ENCODE results near the gene POLR1D.
A peak's percentile ranks its signal among the peaks of the same experiment; 100 is the strongest.
"Not testable (repeated sequence)": the region's sequence is repeated elsewhere in the genome, so short reads cannot be mapped to it uniquely, and the experiment has no call there.

The POLR1D gene

GRCh38 chr13:27619093-27619727, 2.5 kb upstream of the POLR1D start:
- DNase-seq, result no peak

GRCh38 chr13:27619728-27620376, 1.8 kb upstream of the POLR1D start:
- peak; percentile 61 for DNase-seq

GRCh38 chr13:27620377-27621115, 1.1 kb upstream of the POLR1D start, which contains the start of gene LNX2:
Gene LNX2 (minus strand): TSS chr13:27620529. CDS start chr13:27581703, 38,826 bp downstream.
- peak; percentile 97 for DNase-seq

GRCh38 chr13:27621116-27621365, 651 bp upstream of the POLR1D start:
- no peak for DNase-seq

- no peak for DNase-seq
Measured at GRCh38 chr13:27622102-27622820, 569 bp downstream of the POLR1D start.

GRCh38 chr13:27622881-27623280, 1.2 kb downstream of the POLR1D start:
- no peak for DNase-seq

- DNase-seq, result no peak
Measured at GRCh38 chr13:27624071-27624470, 2.4 kb downstream of the POLR1D start.

- no peak for DNase-seq
Measured at GRCh38 chr13:27625839-27626238, 4.1 kb downstream of the POLR1D start.

- no peak for DNase-seq
Measured at GRCh38 chr13:27627380-27627779, 5.7 kb downstream of the POLR1D start.

GRCh38 chr13:27628081-27628480, 6.4 kb downstream of the POLR1D start:
- no peak for DNase-seq

- DNase-seq, result not testable (repeated sequence)
Measured at GRCh38 chr13:27628766-27629165, 7.1 kb downstream of the POLR1D start.

- no peak for DNase-seq
Measured at GRCh38 chr13:27631156-27631555, 9.5 kb downstream of the POLR1D start.

GRCh38 chr13:27631665-27632064, 10.0 kb downstream of the POLR1D start:
- DNase-seq, result no peak

GRCh38 chr13:27632214-27632613, 10.5 kb downstream of the POLR1D start:
- no peak for DNase-seq

- DNase-seq, result no peak
Measured at GRCh38 chr13:27632648-27633047, 11.0 kb downstream of the POLR1D start.

- no peak for DNase-seq
Measured at GRCh38 chr13:27634231-27634630, 12.5 kb downstream of the POLR1D start.

- DNase-seq, result no peak
Measured at GRCh38 chr13:27634791-27635190, 13.1 kb downstream of the POLR1D start.

GRCh38 chr13:27635266-27635665, 13.6 kb downstream of the POLR1D start:
- DNase-seq, result no peak

GRCh38 chr13:27636589-27637288, 15.0 kb downstream of the POLR1D start:
- DNase-seq, result no peak

- no peak for DNase-seq
Measured at GRCh38 chr13:27637289-27637626, 15.6 kb downstream of the POLR1D start.

- DNase-seq, result no peak
Measured at GRCh38 chr13:27638001-27638400, 16.3 kb downstream of the POLR1D start.

- no peak for DNase-seq
Measured at GRCh38 chr13:27638521-27638920, 16.8 kb downstream of the POLR1D start.

GRCh38 chr13:27639186-27639585, 17.5 kb downstream of the POLR1D start:
- no peak for DNase-seq

Measured in CD4-positive, alpha-beta T cell treated with Interleukin-17A for 4 hours (primary cell).